Stomach (tissue), 4 donors: ENCODE results near the gene SELENOO.

Experiments
- EP300 ChIP-seq: sonication (generic); formaldehyde crosslinking; IDR thresholded peaks from one replicate; pipeline ENCODE4 v1.6.1; 2017; ENCODE audit warnings: antibody characterized with exemption
- POLR2A ChIP-seq, 4 donors: fragments of 450-650 bp; IDR thresholded peaks; one replicate each; pipeline ENCODE4 v1.6.1; 2016; ENCODE audit warnings: antibody characterized with exemption in 4 of 4, control low read depth in 2 of 4, mild to moderate bottlenecking in 1 of 4, moderate library complexity in 1 of 4
- POLR2AphosphoS5 ChIP-seq, 3 donors: sonication (generic); formaldehyde crosslinking; IDR thresholded peaks; one replicate each; pipeline ENCODE4 v1.6.1; 2016; ENCODE audit warnings: antibody characterized with exemption in 3 of 3
- TF ChIP-seq, protein P1 (sequence below), 7 experiments: fragments of 450-650 bp in 4 of 7; fragments of 200-600 bp in 3 of 7; sonication (generic) in 3 of 7; IDR thresholded peaks; one replicate each; pipeline ENCODE4 v1.5.1; 2016 to 2019; ENCODE audit warnings: antibody characterized with exemption in 7 of 7, control low read depth in 2 of 7, mild to moderate bottlenecking in 1 of 7

GRCh38 chr22:50266994-50267393, 66.2 kb downstream of the SELENOO start:
- TF ChIP-seq, protein P1, sequence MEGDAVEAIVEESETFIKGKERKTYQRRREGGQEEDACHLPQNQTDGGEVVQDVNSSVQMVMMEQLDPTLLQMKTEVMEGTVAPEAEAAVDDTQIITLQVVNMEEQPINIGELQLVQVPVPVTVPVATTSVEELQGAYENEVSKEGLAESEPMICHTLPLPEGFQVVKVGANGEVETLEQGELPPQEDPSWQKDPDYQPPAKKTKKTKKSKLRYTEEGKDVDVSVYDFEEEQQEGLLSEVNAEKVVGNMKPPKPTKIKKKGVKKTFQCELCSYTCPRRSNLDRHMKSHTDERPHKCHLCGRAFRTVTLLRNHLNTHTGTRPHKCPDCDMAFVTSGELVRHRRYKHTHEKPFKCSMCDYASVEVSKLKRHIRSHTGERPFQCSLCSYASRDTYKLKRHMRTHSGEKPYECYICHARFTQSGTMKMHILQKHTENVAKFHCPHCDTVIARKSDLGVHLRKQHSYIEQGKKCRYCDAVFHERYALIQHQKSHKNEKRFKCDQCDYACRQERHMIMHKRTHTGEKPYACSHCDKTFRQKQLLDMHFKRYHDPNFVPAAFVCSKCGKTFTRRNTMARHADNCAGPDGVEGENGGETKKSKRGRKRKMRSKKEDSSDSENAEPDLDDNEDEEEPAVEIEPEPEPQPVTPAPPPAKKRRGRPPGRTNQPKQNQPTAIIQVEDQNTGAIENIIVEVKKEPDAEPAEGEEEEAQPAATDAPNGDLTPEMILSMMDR (IDR thresholded peaks at IDR 0.05), result no peak
- TF ChIP-seq POLR2A (IDR thresholded peaks at IDR 0.05) (no peak), EP300 (no peak), POLR2AphosphoS5 (IDR thresholded peaks at IDR 0.05) (no peak)
